Measurements from ENCODE around the gene SNX9. TPM values are rescaled to one million over a fixed set of nuclear protein-coding genes. Genes with fewer than 3 reads are reported as not detected.

SNX9 gene
- 19.4 TPM for total RNA-seq

GRCh38 chr6:157823001-157823527 is at the start of gene SNX9:
SNX9 (plus strand) TSS chr6:157823246; CDS start chr6:157823435, 189 bp downstream.

GRCh38 chr6:157981395-157982101 is 158.5 kb downstream of the SNX9 start, which contains the start of gene SYNJ2:
SYNJ2 (plus strand) TSS chr6:157981863; CDS start chr6:157981962, 99 bp downstream.

Small RNA genes lying within 50 kb of the gene (small RNA-seq; reads per million reads assigned to genes)
- gene HSPE1P26 (ENCODE audit: low replicate concordance) = not detected
- not detected for gene RNU6-786P (ENCODE audit: low replicate concordance)

Other genes with a start within 250 kb of the SNX9 start
- gene SYNJ2, start 158.6 kb downstream of the SNX9 start, total RNA-seq = 8.8 TPM